ENCODE results near the gene STK38. TPM values are rescaled to one million over a fixed set of nuclear protein-coding genes. Genes with fewer than 3 reads are reported as not detected.

The STK38 gene
- total RNA-seq, 2 experiments from 2014 or later: 47.0 to 48.4 TPM

DNA sequence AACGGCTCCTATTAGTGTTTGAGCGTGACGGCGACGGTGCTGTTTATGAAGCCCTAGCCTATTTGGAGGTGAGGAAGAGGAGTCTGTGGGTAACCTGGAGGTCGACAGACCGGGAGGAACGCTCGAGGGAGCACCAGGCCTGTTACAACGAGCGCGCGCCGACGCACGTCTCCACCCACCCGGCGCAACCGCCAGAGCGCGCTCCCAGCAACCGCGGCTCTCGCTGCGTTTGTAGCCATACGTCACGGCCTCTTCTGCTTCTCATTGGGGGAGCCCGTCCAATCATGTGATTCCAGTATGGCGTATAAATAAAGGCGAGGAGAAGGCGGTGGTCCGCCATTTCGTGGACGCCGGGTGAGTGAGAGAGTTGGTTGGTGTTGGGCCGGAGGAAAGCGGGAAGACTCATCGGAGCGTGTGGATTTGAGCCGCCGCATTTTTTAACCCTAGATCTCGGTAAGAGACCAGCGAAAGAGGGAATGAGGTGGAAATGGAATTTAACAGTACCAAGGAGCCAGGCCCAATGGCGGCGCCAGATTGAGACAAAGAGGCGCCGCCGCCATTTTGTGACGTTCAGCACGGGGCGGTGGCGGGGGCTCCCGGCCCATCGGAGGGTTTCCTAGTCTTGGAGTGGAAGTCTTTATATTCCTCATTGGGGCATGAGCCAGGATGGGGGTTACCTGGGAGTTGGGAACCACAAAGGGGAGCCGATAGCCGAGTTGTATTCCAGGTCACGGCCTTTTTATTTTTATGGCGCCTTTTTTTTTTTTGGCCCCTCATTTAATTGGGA, 46.9 kb upstream of the STK38 start, which contains the start of gene SRSF3:
Gene SRSF3 (plus strand): TSS at position 334 of the 787 bp plus-strand sequence. CDS start 2,401 bp downstream, outside the sequence.
- no peaks in the 10 kb centered on the region for H3K27me3 ChIP-seq (ENCODE audit: control insufficient read depth in 1 of 2, insufficient read depth in 2 of 2, low read length in 2 of 2)
- ATAC-seq (ENCODE audit: poor library complexity) (peak; percentile 87), DNase-seq (peak; percentile 89 to 99 (median 94))
- no peaks in the 10 kb centered on the region for H3K9me3 Mint-ChIP-seq
- peaks cover 30% of the 10 kb centered on the region for H3K36me3 ChIP-seq (ENCODE audit: insufficient read depth, low read length)
- ChIA-PET CTCF (interaction anchor here (0.7 to 1.5 kb wide), 4 partner anchors 9 to 46 kb away, joined by 3 to 7 read pairs (median 4); no protein-coding TSS in a partner anchor), POLR2A (interaction anchor here (0.6 to 11.2 kb wide), 25 partner anchors 9 to 567 kb away, joined by 3 to 161 read pairs (median 4); partner anchors contain the start of gene MAPK14)
- peak within 1 kb of the TSS; percentile 97 to 99 for H3K27ac ChIP-seq (ENCODE audit: low read depth in 1 of 2, low read length in 2 of 2)
- peak within 1 kb of the TSS; percentile 94 for H3K4me3 Mint-ChIP-seq
- TF ChIP-seq, protein P1, sequence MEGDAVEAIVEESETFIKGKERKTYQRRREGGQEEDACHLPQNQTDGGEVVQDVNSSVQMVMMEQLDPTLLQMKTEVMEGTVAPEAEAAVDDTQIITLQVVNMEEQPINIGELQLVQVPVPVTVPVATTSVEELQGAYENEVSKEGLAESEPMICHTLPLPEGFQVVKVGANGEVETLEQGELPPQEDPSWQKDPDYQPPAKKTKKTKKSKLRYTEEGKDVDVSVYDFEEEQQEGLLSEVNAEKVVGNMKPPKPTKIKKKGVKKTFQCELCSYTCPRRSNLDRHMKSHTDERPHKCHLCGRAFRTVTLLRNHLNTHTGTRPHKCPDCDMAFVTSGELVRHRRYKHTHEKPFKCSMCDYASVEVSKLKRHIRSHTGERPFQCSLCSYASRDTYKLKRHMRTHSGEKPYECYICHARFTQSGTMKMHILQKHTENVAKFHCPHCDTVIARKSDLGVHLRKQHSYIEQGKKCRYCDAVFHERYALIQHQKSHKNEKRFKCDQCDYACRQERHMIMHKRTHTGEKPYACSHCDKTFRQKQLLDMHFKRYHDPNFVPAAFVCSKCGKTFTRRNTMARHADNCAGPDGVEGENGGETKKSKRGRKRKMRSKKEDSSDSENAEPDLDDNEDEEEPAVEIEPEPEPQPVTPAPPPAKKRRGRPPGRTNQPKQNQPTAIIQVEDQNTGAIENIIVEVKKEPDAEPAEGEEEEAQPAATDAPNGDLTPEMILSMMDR (IDR thresholded peaks at IDR 0.05): peak; percentile 52
- peaks cover 47% of the 10 kb centered on the region for H3K4me1 ChIP-seq (ENCODE audit: insufficient read depth, low read length)
- H3K27me3 Mint-ChIP-seq: peaks cover 5% of the 10 kb centered on the region
- H3K36me3 Mint-ChIP-seq (ENCODE audit: low read depth): peaks cover 54% of the 10 kb centered on the region
- H3K4me3 ChIP-seq (ENCODE audit: low read length): peak within 1 kb of the TSS; percentile 95
- intact Hi-C loops (cut with DNase I, micrococcal nuclease): loop anchor here (1.0 to 5.0 kb wide), 4 partner anchors 8 to 153 kb away; partner anchors contain the start of genes STK38 (in 2 of the 2), KCTD20 (in 1 of the 2) and PXT1 (in 1 of the 2)
- peaks cover 54% of the 10 kb centered on the region for H3K4me1 Mint-ChIP-seq (ENCODE audit: low read depth)
- H3K27ac Mint-ChIP-seq: peak within 1 kb of the TSS; percentile 97
- H3K9me3 ChIP-seq (ENCODE audit: control insufficient read depth in 1 of 2, insufficient read depth in 1 of 2, low read length in 2 of 2): no peaks in the 10 kb centered on the region

DNA sequence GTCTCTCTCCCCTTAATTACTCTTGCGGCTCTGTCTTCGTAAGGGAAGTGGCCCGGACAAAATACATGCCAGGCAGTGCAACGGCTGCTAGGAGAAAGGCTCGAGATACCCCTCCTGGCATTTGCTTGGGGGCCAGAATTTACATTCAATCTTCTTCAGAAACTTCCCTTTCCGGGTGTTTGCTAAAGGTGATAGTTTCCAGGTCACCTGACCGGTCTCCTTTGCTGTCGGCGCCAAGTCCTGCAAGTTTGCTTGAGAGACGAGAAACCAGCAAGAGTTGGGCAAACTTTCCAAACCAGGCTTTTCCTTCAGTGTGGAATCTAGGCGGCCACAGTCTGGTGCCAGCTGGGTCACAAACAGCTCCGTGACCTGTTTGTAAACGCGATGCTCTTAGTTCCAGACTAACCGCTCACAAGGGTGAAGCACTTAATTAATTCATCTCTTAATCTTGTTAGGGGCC, 46.3 kb upstream of the STK38 start:
- peak in 13 of 14 experiments; percentile 20 to 78 (median 38) for DNase-seq
- POLR2A ChIA-PET: interaction anchor here (0.5 to 11.2 kb wide), 18 partner anchors 9 to 566 kb away, joined by 3 to 161 read pairs (median 4); partner anchors contain the start of gene MAPK14
- Histone ChIP-seq H3K9me3 (ENCODE audit: control insufficient read depth in 1 of 2, insufficient read depth in 1 of 2, low read length in 2 of 2) (no peaks in the 10 kb centered on the region), H3K4me1 (ENCODE audit: insufficient read depth, low read length) (peaks cover 43% of the 10 kb centered on the region), H3K27ac (ENCODE audit: low read depth in 1 of 2, low read length in 2 of 2) (peak overlapping the region; percentile 97 to 99), H3K4me3 (ENCODE audit: low read length) (peak overlapping the region; percentile 95), H3K27me3 (ENCODE audit: control insufficient read depth in 1 of 2, insufficient read depth in 2 of 2, low read length in 2 of 2) (no peaks in the 10 kb centered on the region), H3K36me3 (ENCODE audit: insufficient read depth, low read length) (peaks cover 24% of the 10 kb centered on the region)
- intact Hi-C loops (cut with DNase I, micrococcal nuclease): loop anchor here (1.0 to 5.0 kb wide), 5 partner anchors 9 to 169 kb away; partner anchors contain the start of genes STK38 (in 2 of the 2), KCTD20 (in 1 of the 2) and PXT1 (in 1 of the 2)
- CTCF ChIA-PET: interaction anchor here (0.6 to 1.5 kb wide), 6 partner anchors 10 to 46 kb away, joined by 3 to 7 read pairs (median 4); no protein-coding TSS in a partner anchor
- Mint-ChIP-seq H3K9me3 (no peaks in the 10 kb centered on the region), H3K27ac (peak overlapping the region; percentile 97), H3K27me3 (peaks cover 5% of the 10 kb centered on the region), H3K4me3 (peak overlapping the region; percentile 94), H3K36me3 (ENCODE audit: low read depth) (peaks cover 47% of the 10 kb centered on the region), H3K4me1 (ENCODE audit: low read depth) (peaks cover 47% of the 10 kb centered on the region)
- ATAC-seq (ENCODE audit: poor library complexity): peak; percentile 6
- TF ChIP-seq, protein P1 (IDR thresholded peaks at IDR 0.05): no peak

DNA sequence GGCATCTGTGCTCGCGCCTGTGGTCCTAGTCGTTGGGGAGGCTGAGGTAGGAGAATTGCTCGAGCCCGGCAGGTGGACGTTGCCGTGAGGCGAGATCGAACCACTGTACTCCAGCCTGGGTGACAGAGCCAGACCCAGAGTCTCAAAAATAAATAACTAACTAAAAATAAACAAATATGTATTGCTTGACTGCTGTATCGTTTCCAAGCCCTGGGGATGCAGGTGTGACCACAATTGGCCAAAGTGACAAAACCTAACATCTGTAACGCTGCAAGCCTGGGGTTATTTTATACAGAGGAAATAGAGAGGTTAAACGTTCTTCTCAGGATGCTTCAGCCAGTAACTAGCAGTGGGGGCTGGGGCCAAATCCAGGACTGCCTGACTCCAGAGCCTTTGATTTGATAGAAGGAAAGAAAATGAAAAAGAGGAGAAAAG, 45.0 kb upstream of the STK38 start:
- ChIA-PET CTCF (interaction anchor here (0.7 to 1.5 kb wide), 3 partner anchors 11 to 55 kb away, joined by 4 to 7 read pairs (median 5); no protein-coding TSS in a partner anchor), POLR2A (interaction anchor here (0.6 to 11.2 kb wide), 2 partner anchors 48 to 62 kb away, joined by 3 to 161 read pairs; no protein-coding TSS in a partner anchor)
- Histone ChIP-seq H3K4me1 (ENCODE audit: insufficient read depth, low read length) (peaks cover 30% of the 10 kb centered on the region), H3K27ac (ENCODE audit: low read depth in 1 of 2, low read length in 2 of 2) (peak overlapping the region; percentile 21 to 48), H3K4me3 (ENCODE audit: low read length) (no peak overlapping the region), H3K36me3 (ENCODE audit: insufficient read depth, low read length) (peaks cover 11% of the 10 kb centered on the region), H3K27me3 (ENCODE audit: control insufficient read depth in 1 of 2, insufficient read depth in 2 of 2, low read length in 2 of 2) (no peaks in the 10 kb centered on the region), H3K9me3 (ENCODE audit: control insufficient read depth in 1 of 2, insufficient read depth in 1 of 2, low read length in 2 of 2) (no peaks in the 10 kb centered on the region)
- H3K27ac Mint-ChIP-seq: peak overlapping the region; percentile 97
- H3K4me1 Mint-ChIP-seq (ENCODE audit: low read depth): peaks cover 38% of the 10 kb centered on the region
- TF ChIP-seq, protein P1 (IDR thresholded peaks at IDR 0.05): no peak
- H3K36me3 Mint-ChIP-seq (ENCODE audit: low read depth): peaks cover 34% of the 10 kb centered on the region
- H3K27me3 Mint-ChIP-seq: peaks cover 5% of the 10 kb centered on the region
- no peak for ATAC-seq (ENCODE audit: poor library complexity)
- intact Hi-C loops (cut with DNase I, micrococcal nuclease): loop anchor here in 1 of 2 experiments (2.0 to 5.0 kb wide), 2 partner anchors 150 to 167 kb away; partner anchors contain the start of genes KCTD20 and PXT1
- no peaks in the 10 kb centered on the region for H3K9me3 Mint-ChIP-seq
- peak in 2 of 14 experiments; percentile 17 to 45 for DNase-seq
- H3K4me3 Mint-ChIP-seq: peak overlapping the region; percentile 74

Data from CD4-positive, alpha-beta T cell (primary cell).